Activated CD4-positive, alpha-beta T cell treated with anti-CD3 and anti-CD28 coated beads for 36 hours (primary cell): Measurements from ENCODE around the gene LETM1. TPM values are rescaled to one million over a fixed set of nuclear protein-coding genes. Genes with fewer than 3 reads are reported as not detected.
A peak's percentile ranks its signal among the peaks of the same experiment; 100 is the strongest.

ENCODE experiments used
- ATAC-seq: fragments of 200-7000 bp; cut with Tn5 transposase; one replicate; pipeline ENCODE4 v1.10.0; 2021; ENCODE audit warnings: mild to moderate bottlenecking, moderate library complexity
- CTCF ChIA-PET: fragments of 350-600 bp; sonication (Branson Sonifier 250); formaldehyde crosslinking; loops from one replicate; lab custom pipeline; 2021; ENCODE audit warnings: antibody characterized with exemption; lab: Charles Lee
- POLR2A ChIA-PET: fragments of 350-600 bp; sonication (Branson Sonifier 250); formaldehyde crosslinking; loops from one replicate; lab custom pipeline; 2021; ENCODE audit warnings: antibody characterized with exemption, inconsistent platforms; lab: Charles Lee
- DNase-seq: peaks from one replicate; pipeline ENCODE4 v3.0.0-alpha.2; 2020
- H3K27ac Mint-ChIP-seq: one replicate; pipeline ENCODE4 v1.8.0; 2021; ENCODE audit warnings: mixed read lengths
- H3K27me3 Mint-ChIP-seq: one replicate; pipeline ENCODE4 v1.8.0; 2021; ENCODE audit warnings: mixed read lengths
- H3K36me3 Mint-ChIP-seq: one replicate; pipeline ENCODE4 v1.8.0; 2021; ENCODE audit warnings: low read depth, mixed read lengths
- H3K4me1 Mint-ChIP-seq: one replicate; pipeline ENCODE4 v1.8.0; 2021; ENCODE audit warnings: mixed read lengths
- H3K4me3 Mint-ChIP-seq: one replicate; pipeline ENCODE4 v1.8.0; 2021; ENCODE audit warnings: mild to moderate bottlenecking, moderate library complexity, mixed read lengths
- H3K9me3 Mint-ChIP-seq: one replicate; pipeline ENCODE4 v1.8.0; 2021; ENCODE audit warnings: low read depth, mixed read lengths
- intact Hi-C, 2 experiments: fragments of 100-400 bp; cut with DNase I in 1 of 2; cut with micrococcal nuclease in 1 of 2; formaldehyde crosslinking; loops; one replicate each; pipeline versions ENCODE4 v1.14.2 to v1.15.1; 2022 to 2024; cut with DNase I, micrococcal nuclease
- total RNA-seq, 2 experiments: library from RNA; stranded (reverse); gene quantifications; one replicate each; pipeline ENCODE4 v1.2.3, GENCODE V29; 2021

LETM1 gene
- total RNA-seq, 2 experiments from 2014 or later, result 41.6 to 51.3 TPM

DNA sequence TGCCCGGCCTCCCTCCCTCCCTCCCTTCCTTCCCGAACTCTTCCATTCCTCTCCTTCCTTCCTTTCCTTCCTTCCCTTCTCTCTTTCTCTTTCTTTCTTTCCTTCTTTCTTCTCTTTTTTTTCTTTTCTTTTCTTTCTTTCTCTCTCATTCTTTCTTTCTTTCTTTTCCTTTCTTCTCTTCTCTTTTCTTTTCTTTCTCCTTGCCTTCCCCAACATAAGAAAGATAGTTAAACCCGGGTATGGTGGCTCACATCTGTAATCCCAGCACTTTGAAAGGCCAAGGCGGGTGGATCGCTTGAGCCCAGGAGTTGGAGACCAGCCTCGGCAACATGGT lies 40.7 kb upstream of the LETM1 start:
- CTCF ChIA-PET, result interaction anchor here (1.0 kb wide), 1 partner anchor 129 kb away, joined by 3 read pairs; no protein-coding TSS in a partner anchor
- H3K27ac Mint-ChIP-seq, result no peak overlapping the region

DNA sequence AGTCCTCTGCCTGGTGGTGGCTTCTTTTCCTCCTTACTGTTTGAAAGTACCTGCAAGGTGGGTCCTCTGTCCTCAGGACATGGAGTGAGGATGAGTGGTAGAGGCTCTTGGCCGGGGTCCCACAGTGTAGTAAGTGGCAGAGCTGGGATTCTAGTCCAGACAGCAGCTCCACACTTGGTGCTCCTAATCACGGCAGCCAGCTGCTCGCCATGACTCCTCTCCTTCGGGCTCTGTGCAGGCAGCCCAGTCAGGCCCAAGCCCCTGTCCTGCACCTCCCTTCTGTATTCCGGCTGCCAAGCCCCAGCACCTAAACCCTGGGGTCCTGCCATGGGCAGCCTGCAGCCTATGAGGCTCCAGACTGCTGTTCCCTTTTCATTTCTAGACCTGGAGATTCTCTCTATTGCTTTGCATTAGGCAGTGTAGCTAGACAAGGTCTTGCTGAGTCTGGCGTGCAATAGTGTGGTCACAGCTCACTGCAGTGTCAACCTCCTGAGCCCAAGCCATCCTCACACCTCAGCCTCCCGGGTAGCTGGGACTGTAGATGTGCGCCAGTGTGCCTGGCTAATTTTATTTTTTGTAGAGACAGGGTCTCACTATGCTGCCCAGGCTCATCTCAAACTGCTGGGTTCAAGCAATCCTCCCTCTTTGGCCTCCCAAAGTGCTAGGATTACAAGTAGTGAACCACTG lies 40.2 kb upstream of the LETM1 start:
- Mint-ChIP-seq H3K4me3 (no peak overlapping the region), H3K36me3 (peaks cover 35% of the 10 kb centered on the region), H3K4me1 (peaks cover 15% of the 10 kb centered on the region), H3K27ac (no peak overlapping the region), H3K9me3 (no peaks in the 10 kb centered on the region), H3K27me3 (no peaks in the 10 kb centered on the region)
- ChIA-PET POLR2A (no interaction called here), CTCF (interaction anchor here (0.6 kb wide), 1 partner anchor 220 kb away, joined by 3 read pairs; no protein-coding TSS in a partner anchor)
- intact Hi-C loops, result loop anchor here in 1 of 2 experiments (10.0 kb wide), 1 partner anchor 151 kb away; no protein-coding TSS in a partner anchor
- ATAC-seq, result no peak
- DNase-seq, result no peak

More for the DNA sequence above, 40.7 kb upstream of the LETM1 start:
- Mint-ChIP-seq H3K9me3 (no peaks in the 10 kb centered on the region), H3K36me3 (peaks cover 39% of the 10 kb centered on the region), H3K4me1 (peaks cover 13% of the 10 kb centered on the region), H3K4me3 (no peak overlapping the region), H3K27me3 (no peaks in the 10 kb centered on the region)
- intact Hi-C loops, result loop anchor here in 1 of 2 experiments (10.0 kb wide), 1 partner anchor 152 kb away; no protein-coding TSS in a partner anchor
- ATAC-seq, result no peak
- DNase-seq, result no peak
- POLR2A ChIA-PET, result no interaction called here

DNA sequence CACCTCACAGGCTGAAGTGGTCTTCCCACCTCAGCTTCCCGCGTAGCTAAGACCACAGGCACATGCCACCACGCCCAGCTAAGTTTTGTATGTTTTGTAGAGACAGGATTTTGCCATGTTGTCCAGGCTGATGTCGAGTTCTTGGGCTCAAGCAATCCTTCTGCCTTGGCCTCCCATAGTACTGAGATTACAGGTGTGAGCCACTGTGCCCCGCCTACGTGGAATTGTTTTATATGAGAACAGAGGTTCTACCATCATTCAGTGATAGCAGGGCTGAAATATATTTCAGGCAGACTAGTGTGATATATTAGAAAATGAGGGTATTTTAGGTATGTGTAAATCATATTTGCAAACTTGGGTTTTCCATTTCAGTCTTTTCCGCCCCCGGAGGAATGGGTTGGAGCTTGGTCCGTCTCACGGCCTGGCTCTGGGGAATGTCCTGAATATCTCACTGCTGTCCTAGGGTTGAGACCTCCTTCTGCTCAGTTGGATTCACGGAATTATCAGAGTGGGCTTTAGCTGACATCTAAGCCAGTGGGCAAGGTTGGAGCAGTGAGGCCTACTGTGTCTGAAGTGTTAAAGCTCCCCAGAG lies 35.1 kb upstream of the LETM1 start:
- intact Hi-C loops, result loop anchor here in 1 of 2 experiments (10.0 kb wide), 1 partner anchor 146 kb away; no protein-coding TSS in a partner anchor
- CTCF ChIA-PET, result interaction anchor here (0.6 kb wide), 2 partner anchors 18 to 73 kb away, joined by 3 read pairs; no protein-coding TSS in a partner anchor
- ATAC-seq (no peak), DNase-seq (no peak)
- Mint-ChIP-seq H3K4me3 (no peak overlapping the region), H3K4me1 (peaks cover 13% of the 10 kb centered on the region), H3K27ac (no peak overlapping the region), H3K36me3 (peaks cover 19% of the 10 kb centered on the region), H3K27me3 (no peaks in the 10 kb centered on the region), H3K9me3 (no peaks in the 10 kb centered on the region)
- POLR2A ChIA-PET, result no interaction called here

DNA sequence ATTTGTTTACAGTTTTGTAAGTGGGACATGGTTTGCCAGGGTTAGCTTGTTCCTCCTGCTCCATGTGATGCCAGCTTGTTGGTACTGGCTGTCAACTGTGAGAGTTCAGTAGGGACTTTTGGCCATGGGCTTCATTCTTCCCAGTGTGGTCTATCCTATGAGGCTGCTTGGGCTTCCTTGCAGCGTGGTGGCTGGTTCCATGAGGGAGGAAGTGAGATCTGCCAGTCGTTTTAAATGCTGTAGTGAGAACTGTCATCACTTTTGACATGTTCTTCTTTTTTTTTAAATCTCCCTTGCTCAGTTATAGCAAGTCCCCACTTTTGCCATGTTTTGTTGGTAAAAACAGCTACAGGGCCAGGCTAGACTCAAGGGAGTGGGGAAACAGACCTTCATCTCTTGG lies 31.1 kb upstream of the LETM1 start:
- no peak overlapping the region for H3K27ac Mint-ChIP-seq
- intact Hi-C loops, result no loop called here
- POLR2A ChIA-PET, result interaction anchor here (0.6 to 1.0 kb wide), 2 partner anchors 14 to 19 kb away, joined by 3 read pairs; no protein-coding TSS in a partner anchor

DNA sequence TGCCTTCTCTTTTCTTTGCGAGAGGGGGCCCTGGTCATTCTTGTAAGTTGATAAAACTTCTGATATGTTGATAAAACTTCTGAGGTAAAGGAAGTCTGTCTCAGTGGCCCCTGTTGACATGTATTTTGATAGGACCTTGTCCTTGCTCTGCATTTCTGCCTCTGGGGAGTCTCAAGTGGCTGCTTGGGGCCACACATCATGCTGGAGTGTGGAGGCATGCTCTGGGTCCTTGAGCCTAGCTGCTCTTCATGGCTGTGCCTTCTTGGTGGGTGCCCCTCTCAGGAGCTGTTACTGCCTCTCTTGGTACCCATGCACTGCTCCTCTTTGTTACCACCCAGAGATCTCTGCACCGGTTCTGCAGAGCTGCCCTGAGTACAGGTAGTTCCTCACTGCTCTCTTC lies 29.5 kb upstream of the LETM1 start:
- Mint-ChIP-seq H3K4me1 (peaks cover 23% of the 10 kb centered on the region), H3K36me3 (peaks cover 25% of the 10 kb centered on the region), H3K4me3 (no peak overlapping the region), H3K9me3 (no peaks in the 10 kb centered on the region), H3K27ac (no peak overlapping the region), H3K27me3 (no peaks in the 10 kb centered on the region)
- no peak for ATAC-seq
- POLR2A ChIA-PET, result interaction anchor here (1.6 kb wide), 1 partner anchor 10 kb away, joined by 4 read pairs; no protein-coding TSS in a partner anchor
- intact Hi-C loops, result no loop called here
- CTCF ChIA-PET, result interaction anchor here (0.6 to 4.4 kb wide), 3 partner anchors 13 to 179 kb away, joined by 3 to 31 read pairs (median 6); no protein-coding TSS in a partner anchor
- no peak for DNase-seq

More for the DNA sequence above, 31.1 kb upstream of the LETM1 start:
- DNase-seq (no peak), ATAC-seq (no peak)
- CTCF ChIA-PET, result interaction anchor here (0.9 to 4.4 kb wide), 2 partner anchors 12 to 193 kb away, joined by 4 to 31 read pairs; no protein-coding TSS in a partner anchor
- Mint-ChIP-seq H3K9me3 (no peaks in the 10 kb centered on the region), H3K27me3 (no peaks in the 10 kb centered on the region), H3K36me3 (peaks cover 20% of the 10 kb centered on the region), H3K4me1 (peaks cover 22% of the 10 kb centered on the region), H3K4me3 (no peak overlapping the region)

DNA sequence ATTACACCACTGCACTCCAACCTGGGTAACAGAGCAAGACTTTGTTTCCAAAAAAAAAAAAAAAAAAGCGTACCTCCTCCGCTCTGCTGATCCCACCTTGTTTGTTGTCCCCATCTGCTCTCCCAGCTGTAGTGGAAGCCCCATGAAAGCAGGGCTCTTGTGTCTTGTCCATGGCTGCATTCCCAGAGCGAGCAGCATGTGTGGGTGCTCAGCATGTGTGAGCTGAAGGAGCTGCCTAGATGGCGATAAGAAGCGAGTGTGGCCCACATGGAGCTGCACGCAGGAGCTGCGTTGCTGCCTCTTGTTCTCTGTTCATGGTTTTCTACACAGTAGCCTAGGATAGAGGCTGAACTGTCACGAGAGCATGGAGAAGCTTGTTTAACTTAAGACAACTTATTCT lies 27.6 kb upstream of the LETM1 start:
- Mint-ChIP-seq H3K9me3 (no peaks in the 10 kb centered on the region), H3K4me3 (no peak overlapping the region), H3K4me1 (peaks cover 28% of the 10 kb centered on the region), H3K27me3 (no peaks in the 10 kb centered on the region), H3K36me3 (peaks cover 26% of the 10 kb centered on the region), H3K27ac (no peak overlapping the region)
- ATAC-seq, result no peak
- DNase-seq, result no peak
- CTCF ChIA-PET, result interaction anchor here (0.6 to 3.1 kb wide), 5 partner anchors 10 to 652 kb away, joined by 3 to 10 read pairs (median 3); no protein-coding TSS in a partner anchor
- POLR2A ChIA-PET, result no interaction called here
- intact Hi-C loops, result no loop called here

DNA sequence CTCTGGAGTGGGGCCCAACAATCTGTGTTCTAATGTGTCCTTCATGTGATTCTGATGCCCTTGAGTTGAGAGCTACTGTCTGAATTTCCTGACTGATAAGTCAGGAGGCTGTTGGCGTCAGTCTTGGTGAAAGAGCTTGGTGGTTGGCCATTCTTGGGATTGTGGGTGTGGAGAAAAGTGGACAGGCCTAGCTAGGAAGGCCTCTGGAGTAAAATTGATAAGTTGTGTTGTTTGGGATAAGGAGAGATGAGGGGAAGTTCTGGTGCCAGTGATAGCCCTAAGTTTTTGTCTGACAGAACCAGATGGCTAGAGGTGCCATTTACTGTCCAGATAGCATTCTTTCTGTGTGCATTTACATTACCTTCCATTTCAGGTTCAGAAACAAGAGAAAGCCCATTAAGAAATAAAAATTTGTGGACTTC lies 26.9 kb upstream of the LETM1 start:
- Mint-ChIP-seq H3K27ac (no peak overlapping the region), H3K36me3 (peaks cover 25% of the 10 kb centered on the region), H3K27me3 (no peaks in the 10 kb centered on the region), H3K4me1 (peaks cover 31% of the 10 kb centered on the region), H3K9me3 (no peaks in the 10 kb centered on the region), H3K4me3 (no peak overlapping the region)
- intact Hi-C loops, result no loop called here
- no peak for DNase-seq
- POLR2A ChIA-PET, result no interaction called here
- CTCF ChIA-PET, result interaction anchor here (0.5 to 3.1 kb wide), 5 partner anchors 9 to 720 kb away, joined by 3 to 10 read pairs (median 3); no protein-coding TSS in a partner anchor
- ATAC-seq, result no peak

DNA sequence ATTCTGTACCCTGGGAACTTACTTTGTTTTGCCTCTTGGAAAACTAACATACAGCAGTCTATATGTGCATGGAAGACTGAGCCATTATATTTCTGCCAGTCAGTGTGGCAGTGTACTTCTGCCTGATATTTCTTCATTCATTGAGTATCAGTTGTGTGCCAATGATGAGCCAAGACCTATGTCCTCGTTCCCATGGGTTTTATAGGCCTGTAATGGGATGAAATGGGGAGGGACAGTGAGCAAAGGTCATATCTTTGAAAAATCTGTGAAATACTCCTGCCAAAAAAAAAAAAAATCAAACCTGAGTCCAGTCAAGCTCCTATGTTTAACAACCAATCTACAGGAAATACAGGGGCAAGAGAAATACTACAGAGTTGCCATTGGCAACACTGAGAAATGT lies 24.4 kb upstream of the LETM1 start:
- intact Hi-C loops, result no loop called here
- Mint-ChIP-seq H3K27ac (no peak overlapping the region), H3K4me1 (peaks cover 38% of the 10 kb centered on the region), H3K9me3 (no peaks in the 10 kb centered on the region), H3K36me3 (peaks cover 30% of the 10 kb centered on the region), H3K4me3 (no peak overlapping the region), H3K27me3 (no peaks in the 10 kb centered on the region)
- POLR2A ChIA-PET, result interaction anchor here (0.6 kb wide), 1 partner anchor 35 kb away, joined by 3 read pairs; no protein-coding TSS in a partner anchor
- DNase-seq, result no peak
- ATAC-seq, result no peak
- CTCF ChIA-PET, result no interaction called here

DNA sequence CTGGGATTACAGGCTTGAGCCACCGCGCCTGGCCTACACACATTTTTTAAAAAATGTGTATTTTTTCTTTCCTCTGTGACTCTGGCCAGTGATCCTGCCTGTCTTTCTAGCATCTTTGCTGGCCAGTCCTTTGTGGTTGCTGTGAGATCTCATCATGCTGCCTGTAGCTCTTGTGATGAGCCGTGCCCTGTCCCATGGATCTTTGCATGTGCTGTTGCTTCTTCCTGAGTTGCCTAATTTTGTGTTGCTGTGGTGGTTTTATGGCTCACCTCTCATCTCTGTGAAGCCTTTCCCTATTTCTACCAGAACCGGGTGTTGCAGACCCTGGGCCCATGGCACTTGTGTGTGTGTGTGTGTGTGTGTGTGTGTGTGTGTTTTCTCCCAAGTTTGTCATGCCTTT lies 23.5 kb upstream of the LETM1 start:
- ChIA-PET POLR2A (interaction anchor here (0.6 kb wide), 1 partner anchor 1439 kb away, joined by 5 read pairs; no protein-coding TSS in a partner anchor), CTCF (interaction anchor here (1.5 kb wide), 1 partner anchor 18 kb away, joined by 3 read pairs; no protein-coding TSS in a partner anchor)
- Mint-ChIP-seq H3K27me3 (no peaks in the 10 kb centered on the region), H3K27ac (no peak overlapping the region), H3K9me3 (no peaks in the 10 kb centered on the region), H3K36me3 (peaks cover 33% of the 10 kb centered on the region), H3K4me1 (peaks cover 40% of the 10 kb centered on the region), H3K4me3 (no peak overlapping the region)
- DNase-seq, result no peak
- no peak for ATAC-seq
- intact Hi-C loops, result loop anchor here in 1 of 2 experiments (10.0 kb wide), 1 partner anchor 1205 kb away; the partner anchor contains the start of genes ATP5ME and MYL5

DNA sequence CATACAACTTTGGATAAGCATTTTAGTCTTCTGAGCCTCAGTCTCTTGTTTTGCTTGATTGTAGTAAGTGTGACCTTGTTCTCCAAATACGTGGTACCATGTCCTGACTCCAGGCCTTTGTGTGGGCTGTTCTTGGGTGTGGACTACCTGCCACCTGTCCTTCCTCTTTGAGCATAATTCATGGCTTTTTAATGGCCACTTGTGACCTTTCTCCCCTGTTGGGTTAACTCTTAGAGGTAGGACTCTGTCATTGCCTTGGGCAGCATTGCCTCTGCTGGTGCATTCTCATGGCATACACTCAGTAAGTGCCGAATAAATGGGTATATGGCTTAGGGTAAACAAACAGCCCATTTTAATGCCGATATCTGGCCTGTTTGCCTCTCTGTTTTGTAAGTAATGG lies 18.2 kb upstream of the LETM1 start:
- peaks cover 49% of the 10 kb centered on the region for H3K4me1 Mint-ChIP-seq

More for the DNA sequence above, 18.2 kb upstream of the LETM1 start:
- intact Hi-C loops, result loop anchor here (5.0 to 10.0 kb wide), 6 partner anchors 38 to 1418 kb away; partner anchors contain the start of genes ATP5ME (in 1 of the 2), CTBP1 (in 1 of the 2), FAM193A (in 1 of the 2) and MYL5 (in 1 of the 2)
- ChIA-PET POLR2A (interaction anchor here (0.6 to 1.4 kb wide), 2 partner anchors 18 to 610 kb away, joined by 6 to 11 read pairs; partner anchors contain the start of gene LETM1), CTCF (interaction anchor here (1.0 to 3.0 kb wide), 3 partner anchors 11 to 36 kb away, joined by 3 to 13 read pairs (median 3); no protein-coding TSS in a partner anchor)
- peaks cover 25% of the 10 kb centered on the region for H3K36me3 Mint-ChIP-seq
- no peaks in the 10 kb centered on the region for H3K27me3 Mint-ChIP-seq
- DNase-seq (no peak), ATAC-seq (no peak)
- H3K9me3 Mint-ChIP-seq, result no peaks in the 10 kb centered on the region
- H3K4me3 Mint-ChIP-seq, result peak overlapping the region; percentile 5
- peak overlapping the region; percentile 53 for H3K27ac Mint-ChIP-seq
